Inflammatory macrophage (primary cell): ENCODE results near the gene OPCML.

Source experiments
- DNase-seq, 2 donors: peaks; one replicate each; pipeline ENCODE4 v3.0.0-alpha.2; 2020 to 2022

The OPCML gene

GRCh38 chr11:132914600-132914999 is 617.7 kb downstream of the OPCML start:
- no peak for DNase-seq

- DNase-seq = no peak
Measured at GRCh38 chr11:132913886-132914285, 618.4 kb downstream of the OPCML start.

- no peak for DNase-seq
Measured at GRCh38 chr11:132913295-132913694, 619.0 kb downstream of the OPCML start.

- DNase-seq = no peak
Measured at GRCh38 chr11:132911186-132911585, 621.1 kb downstream of the OPCML start.

- DNase-seq = no peak
Measured at GRCh38 chr11:132910011-132910760, 622.1 kb downstream of the OPCML start.

- no peak for DNase-seq
Measured at GRCh38 chr11:132909021-132909606, 623.2 kb downstream of the OPCML start.

- DNase-seq = no peak
Measured at GRCh38 chr11:132908414-132908810, 623.9 kb downstream of the OPCML start.

- DNase-seq = no peak
Measured at GRCh38 chr11:132907651-132908413, 624.5 kb downstream of the OPCML start.

GRCh38 chr11:132904607-132905006 is 627.7 kb downstream of the OPCML start:
- no peak for DNase-seq

GRCh38 chr11:132904091-132904490 is 628.2 kb downstream of the OPCML start:
- DNase-seq = no peak

- no peak for DNase-seq
Measured at GRCh38 chr11:132901638-132902471, 630.4 kb downstream of the OPCML start.

GRCh38 chr11:132898676-132899075 is 633.6 kb downstream of the OPCML start:
- DNase-seq = no peak

- DNase-seq = no peak
Measured at GRCh38 chr11:132898021-132898420, 634.3 kb downstream of the OPCML start.

GRCh38 chr11:132895340-132895739 is 637.0 kb downstream of the OPCML start:
- DNase-seq = no peak

GRCh38 chr11:132894606-132895005 is 637.7 kb downstream of the OPCML start:
- DNase-seq = no peak

- DNase-seq = no peak
Measured at GRCh38 chr11:132892876-132893275, 639.4 kb downstream of the OPCML start.

- DNase-seq = no peak
Measured at GRCh38 chr11:132888226-132888625, 644.1 kb downstream of the OPCML start.

- no peak for DNase-seq
Measured at GRCh38 chr11:132886335-132886734, 646.0 kb downstream of the OPCML start.

- DNase-seq = no peak
Measured at GRCh38 chr11:132883241-132883640, 649.1 kb downstream of the OPCML start.

GRCh38 chr11:132881622-132882021 is 650.7 kb downstream of the OPCML start:
- no peak for DNase-seq

- DNase-seq = no peak
Measured at GRCh38 chr11:132878111-132878510, 654.2 kb downstream of the OPCML start.

GRCh38 chr11:132876705-132877104 is 655.6 kb downstream of the OPCML start:
- DNase-seq = no peak

- no peak for DNase-seq
Measured at GRCh38 chr11:132876239-132876638, 656.1 kb downstream of the OPCML start.
